Testis (tissue), 2 donors: Measurements from ENCODE around the gene TMEM151A.

Experiments used
- POLR2A ChIP-seq: fragments of 450-650 bp; IDR thresholded peaks from one replicate; pipeline ENCODE4 v1.6.1; 2017; ENCODE audit warnings: antibody characterized with exemption, mild to moderate bottlenecking, moderate library complexity
- TF ChIP-seq, protein P1 (sequence below), 3 experiments: fragments of 450-650 bp in 2 of 3; fragments of 200-600 bp in 1 of 3; sonication (generic) in 1 of 3; IDR thresholded peaks; one replicate each; pipeline ENCODE4 v1.5.1; 2016 to 2019; ENCODE audit warnings: antibody characterized with exemption in 3 of 3, mild to moderate bottlenecking in 2 of 3, moderate library complexity in 1 of 3

DNA sequence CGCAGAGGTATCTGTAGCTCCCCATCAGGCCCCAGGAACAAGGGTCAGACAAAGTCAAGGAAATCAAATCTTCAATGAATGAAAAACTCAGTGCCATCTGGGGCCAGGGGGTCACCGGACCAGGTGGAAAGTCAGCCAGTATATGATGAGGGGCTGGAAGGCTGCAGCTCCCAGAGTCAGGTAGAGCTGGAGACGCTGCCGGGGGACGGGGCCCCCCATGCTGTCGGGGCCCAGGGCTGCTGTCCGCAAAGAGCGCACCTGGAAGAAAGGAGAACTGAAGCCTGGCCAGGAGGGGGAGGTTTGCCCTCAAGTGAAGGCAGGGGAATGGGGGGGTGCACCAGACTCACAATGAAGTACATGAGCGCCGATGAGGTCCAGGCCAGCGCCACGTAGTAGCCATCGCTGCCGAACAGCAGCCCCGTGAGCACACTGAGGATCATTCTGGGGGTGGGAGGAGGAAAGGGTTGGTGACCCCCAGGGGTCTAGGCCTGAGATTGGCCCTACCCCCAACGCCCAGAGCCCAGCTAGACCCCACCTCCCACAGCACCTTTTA, 7.1 kb upstream of the TMEM151A start:
- TF ChIP-seq POLR2A, result no peak
- TF ChIP-seq, protein P1, sequence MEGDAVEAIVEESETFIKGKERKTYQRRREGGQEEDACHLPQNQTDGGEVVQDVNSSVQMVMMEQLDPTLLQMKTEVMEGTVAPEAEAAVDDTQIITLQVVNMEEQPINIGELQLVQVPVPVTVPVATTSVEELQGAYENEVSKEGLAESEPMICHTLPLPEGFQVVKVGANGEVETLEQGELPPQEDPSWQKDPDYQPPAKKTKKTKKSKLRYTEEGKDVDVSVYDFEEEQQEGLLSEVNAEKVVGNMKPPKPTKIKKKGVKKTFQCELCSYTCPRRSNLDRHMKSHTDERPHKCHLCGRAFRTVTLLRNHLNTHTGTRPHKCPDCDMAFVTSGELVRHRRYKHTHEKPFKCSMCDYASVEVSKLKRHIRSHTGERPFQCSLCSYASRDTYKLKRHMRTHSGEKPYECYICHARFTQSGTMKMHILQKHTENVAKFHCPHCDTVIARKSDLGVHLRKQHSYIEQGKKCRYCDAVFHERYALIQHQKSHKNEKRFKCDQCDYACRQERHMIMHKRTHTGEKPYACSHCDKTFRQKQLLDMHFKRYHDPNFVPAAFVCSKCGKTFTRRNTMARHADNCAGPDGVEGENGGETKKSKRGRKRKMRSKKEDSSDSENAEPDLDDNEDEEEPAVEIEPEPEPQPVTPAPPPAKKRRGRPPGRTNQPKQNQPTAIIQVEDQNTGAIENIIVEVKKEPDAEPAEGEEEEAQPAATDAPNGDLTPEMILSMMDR (IDR thresholded peaks at IDR 0.05), result no peak
